Activated T-cell treated with anti-CD3 and anti-CD28 coated beads for 1 hour (primary cell): Measurements from ENCODE around the gene TSHR.

Experiments used
- DNase-seq: peaks from one replicate; pipeline ENCODE4 v3.0.0-alpha.2; 2020; ENCODE audit warnings: low read depth

The TSHR gene

DNA sequence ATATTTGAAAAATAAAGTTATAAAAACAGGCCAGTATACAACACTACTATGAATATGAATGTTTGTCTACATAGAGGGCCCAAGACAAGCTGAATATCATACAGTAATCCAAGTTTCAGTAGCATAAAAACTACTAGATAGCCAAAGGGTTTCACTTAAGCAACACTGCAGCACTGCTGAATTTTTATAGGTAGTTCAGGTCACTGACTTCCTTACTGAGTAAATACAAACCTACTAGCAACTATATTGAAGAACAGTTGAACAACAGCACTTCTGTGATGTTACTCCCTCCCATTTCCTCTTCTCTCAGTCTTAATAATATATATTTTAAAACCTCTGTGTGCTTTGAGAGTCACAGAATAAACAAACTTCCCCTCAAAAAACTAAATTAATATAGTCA, 222.6 kb downstream of the TSHR start:
- no peak for DNase-seq

DNA sequence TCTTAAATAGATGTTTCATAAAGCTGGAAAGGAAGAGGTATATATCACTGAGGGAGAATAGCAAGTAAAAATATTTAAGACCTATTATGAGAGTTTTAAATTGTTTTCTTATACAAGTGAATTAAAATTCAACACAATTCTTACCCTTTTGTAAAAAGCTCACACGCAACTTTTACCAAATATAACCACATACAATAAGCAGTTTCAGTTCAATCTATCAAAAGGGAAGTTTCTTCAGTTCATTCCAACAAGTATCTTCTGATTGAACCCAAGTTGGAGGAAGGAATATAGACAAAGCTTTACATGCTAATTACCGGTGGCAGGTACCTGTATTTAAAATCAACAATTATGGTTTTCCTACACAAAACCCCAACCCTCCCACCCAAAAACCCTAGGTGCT, 224.2 kb downstream of the TSHR start:
- no peak for DNase-seq

DNA sequence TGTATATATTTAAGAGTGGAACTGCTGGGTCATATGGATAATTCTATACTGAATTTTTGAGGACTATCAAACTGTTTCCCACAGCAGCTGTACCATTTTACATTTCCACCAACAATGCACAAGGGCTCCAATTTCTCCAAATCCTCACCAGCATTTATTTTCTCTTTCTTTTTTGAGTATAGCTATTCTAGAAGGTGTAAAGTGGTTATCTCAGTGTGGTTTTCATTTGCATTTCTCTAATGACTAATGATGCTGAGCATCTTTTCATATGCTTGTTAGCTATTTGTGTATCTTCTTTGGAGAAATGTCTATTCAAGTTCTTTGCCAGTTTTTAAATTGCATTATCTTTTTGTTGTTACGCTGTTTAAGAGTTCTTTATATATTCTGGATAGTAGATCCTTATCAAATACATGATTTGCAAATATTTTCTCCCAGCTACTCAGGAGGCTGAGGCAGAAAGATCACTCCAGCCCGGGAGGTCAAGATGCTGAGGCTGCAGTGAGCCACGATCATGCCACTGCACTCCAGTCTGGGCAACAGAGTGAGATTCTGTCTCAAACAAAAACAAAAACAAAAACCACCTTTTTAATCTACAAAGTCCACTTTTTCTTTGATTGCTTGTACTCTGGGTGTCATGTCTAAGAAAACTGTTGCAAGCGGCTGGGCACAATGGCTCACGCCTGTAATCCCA, 232.6 kb downstream of the TSHR start:
- no peak for DNase-seq

DNA sequence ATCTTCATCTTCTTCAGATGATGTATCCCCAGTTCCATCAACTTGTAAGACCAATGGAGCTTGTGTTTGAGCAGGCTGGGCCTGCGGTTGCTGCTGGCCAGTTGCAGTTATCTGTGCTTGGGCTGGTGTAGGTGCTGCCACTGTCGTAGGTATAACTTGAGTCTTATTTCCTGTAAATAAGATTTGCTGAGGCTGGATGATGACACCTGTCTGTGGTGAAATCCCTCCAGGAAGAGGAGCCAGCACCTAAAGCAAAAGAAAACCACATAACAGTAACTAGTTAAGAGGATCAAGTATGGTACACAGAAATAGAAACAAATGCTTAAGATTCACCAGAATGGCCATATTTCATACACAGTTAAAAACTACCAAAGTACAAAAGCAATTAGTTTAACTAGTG, 237.2 kb downstream of the TSHR start:
- no peak for DNase-seq

DNA sequence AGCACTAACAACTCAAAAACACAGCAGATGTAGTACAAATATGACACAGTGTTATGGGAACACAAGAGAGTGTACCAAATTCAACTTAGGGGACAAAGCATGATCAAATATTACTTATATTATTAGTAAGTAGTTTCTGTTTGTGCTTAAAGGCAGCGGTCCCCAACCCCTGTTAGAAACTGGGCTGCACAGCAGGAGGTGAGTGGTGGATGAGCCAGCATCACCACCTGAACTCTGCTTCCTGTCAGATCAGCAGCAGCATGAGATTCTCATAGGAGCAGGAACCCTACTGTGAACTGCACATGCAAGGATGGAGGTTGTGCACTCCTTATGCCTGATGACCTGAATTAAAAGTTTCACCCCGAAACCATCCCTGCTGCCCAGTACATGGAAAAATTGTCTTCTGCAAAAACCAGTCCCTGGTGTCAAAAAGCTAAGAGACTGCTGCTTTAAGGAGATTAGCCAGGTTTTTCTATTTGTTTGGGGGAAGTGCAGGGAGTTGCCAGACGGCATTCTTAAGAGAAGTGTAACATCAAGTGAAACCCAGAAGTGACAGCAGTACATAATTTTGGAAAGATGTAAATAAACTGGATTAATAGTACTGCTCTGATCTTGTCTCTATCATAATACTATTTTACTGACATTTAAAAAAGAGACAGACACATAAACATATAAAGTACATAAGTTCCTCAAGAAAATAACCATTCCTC, 238.7 kb downstream of the TSHR start:
- DNase-seq = no peak
